Hematopoietic multipotent progenitor cell treated with erythropoietin and hydrocortisone succinate and interleukin-3 and kit ligand, for 6 days (in vitro differentiated cells): ENCODE data around the gene TRIM2.

Experiments used
- DNase-seq: peaks from one replicate; pipeline ENCODE4 v3.0.0-alpha.2; 2015

TRIM2 gene

DNA sequence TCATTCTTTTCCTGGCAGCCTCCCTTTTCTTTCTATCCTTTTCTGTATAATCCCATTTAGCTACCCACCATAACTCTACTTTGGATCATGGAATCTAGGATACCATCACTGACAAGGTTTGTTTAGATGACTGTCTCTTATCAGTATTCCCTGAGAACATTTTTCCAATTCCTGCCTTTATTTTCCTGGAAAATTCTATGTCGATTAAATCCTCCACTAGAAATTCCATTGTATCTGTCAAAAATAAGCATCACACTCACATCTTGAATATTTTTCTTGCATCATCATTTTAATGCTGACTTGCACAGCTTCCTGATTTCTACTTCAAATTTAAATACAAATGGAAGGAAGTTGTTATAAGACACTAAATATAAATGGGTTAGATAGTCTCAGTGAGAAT is 20.2 kb downstream of the TRIM2 start:
- DNase-seq = no peak

GRCh38 chr4:153227469-153228075 is 23.3 kb downstream of the TRIM2 start:
- no peak for DNase-seq

- no peak for DNase-seq
These were observed 24.4 kb downstream of the TRIM2 start for GRCh38 chr4:153228512-153229140.

DNA sequence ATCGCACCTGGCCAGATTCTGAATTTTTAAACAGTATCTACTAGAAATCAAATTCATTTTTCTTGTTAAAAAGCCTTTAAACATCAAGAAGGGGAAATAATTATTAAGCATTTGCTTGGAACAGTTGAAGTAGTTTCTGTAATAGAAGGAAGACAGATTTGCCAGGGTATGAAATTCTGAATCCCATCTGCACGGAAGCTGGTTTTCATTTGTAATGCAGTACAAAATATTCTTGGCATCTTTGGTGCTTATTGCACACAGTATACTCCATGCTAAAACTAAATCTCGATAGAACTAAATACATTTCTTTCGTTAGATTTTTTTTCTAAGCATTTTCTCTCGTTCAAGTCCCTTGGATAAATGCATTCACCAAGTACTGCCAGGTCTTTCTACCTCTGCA is 25.3 kb downstream of the TRIM2 start:
- DNase-seq = no peak

GRCh38 chr4:153232768-153233167 is 28.5 kb downstream of the TRIM2 start:
- peak; percentile 29 for DNase-seq

- DNase-seq = no peak
These were observed 29.6 kb downstream of the TRIM2 start for GRCh38 chr4:153233761-153234371.

DNA sequence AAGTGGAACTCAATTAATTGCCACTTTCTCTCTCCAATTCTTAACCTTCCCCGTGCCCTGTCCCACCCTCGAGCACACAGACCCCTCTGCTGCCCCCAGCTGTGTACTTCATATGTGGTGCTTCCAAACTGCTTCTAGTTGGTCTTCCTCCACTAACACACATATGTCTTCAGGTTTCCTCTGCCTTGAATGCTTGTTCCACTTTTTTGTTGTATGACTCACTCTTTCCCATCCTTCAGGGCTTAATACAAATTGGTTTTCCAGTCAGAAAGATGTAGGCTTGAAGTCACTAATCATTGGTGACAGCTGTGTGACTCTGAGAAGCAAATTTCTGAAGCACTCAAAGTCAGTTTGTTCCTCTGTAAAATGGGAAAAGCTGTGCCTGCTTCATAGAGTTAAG is 30.6 kb downstream of the TRIM2 start:
- no peak for DNase-seq

- no peak for DNase-seq
These were observed 34.1 kb downstream of the TRIM2 start for GRCh38 chr4:153238135-153238919.

DNA sequence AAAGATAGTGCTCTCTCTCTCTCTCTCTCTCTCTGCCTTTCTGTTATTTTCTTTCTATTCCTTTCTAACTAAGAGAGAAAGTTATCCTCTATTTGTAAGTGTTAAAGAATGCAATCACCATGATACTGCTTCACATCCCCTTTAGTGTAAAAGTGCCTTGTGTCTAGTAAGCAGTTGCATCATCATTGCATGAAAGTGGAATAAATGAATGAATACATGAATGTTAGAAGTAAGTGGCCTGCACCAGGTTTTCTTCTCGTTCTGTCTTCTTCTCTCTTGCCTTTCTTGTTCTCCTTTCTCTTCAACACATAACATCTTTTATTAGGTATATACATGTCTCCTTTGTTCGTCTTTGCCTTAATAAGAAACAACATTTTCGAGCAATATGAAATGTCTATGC is 35.2 kb downstream of the TRIM2 start:
- DNase-seq = no peak

DNA sequence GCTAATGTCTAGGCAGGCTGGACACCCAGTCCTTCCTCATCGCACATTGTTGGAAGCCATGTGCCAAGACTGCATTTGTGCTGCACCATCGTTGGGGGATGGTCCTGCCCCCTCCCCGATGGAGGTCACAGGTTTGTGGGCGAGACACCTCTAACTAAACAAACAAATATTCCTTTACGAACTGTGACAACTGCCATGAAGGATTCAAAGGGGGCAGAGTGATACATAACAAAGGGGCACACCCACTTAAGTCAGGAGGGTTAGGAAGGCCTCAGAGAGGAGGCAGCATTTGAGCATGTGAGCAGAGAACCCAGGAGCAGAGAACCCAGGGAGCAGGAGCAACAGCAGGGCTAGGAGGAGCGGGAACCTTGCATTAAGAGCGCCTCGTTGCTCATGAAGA is 37.1 kb downstream of the TRIM2 start:
- no peak for DNase-seq

GRCh38 chr4:153241970-153242838 is 38.0 kb downstream of the TRIM2 start:
- no peak for DNase-seq

DNA sequence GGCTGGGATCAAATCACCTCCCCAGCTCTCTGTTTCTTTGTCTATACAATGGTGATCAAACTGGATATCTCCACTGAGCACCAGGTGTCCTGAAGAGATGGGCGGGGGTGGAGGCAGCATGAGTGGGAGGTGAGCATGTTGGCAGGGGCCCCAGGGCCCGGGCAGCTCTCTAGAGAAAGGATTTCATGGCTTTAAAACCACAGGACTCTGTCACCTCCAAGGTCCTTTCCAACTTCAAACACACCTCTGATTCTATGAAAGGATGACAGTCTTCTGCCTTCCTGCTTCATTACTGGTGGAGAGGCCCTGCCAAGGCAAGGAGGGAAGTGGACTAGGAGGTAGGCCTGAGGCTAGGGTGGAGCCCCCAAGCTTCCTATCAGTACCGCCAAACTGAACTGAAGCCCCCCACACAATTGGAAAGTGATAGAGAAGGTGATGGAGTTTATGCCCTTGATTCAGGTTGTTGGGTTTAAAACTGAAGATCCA is 38.6 kb downstream of the TRIM2 start:
- no peak for DNase-seq

- DNase-seq = no peak
These were observed 39.2 kb downstream of the TRIM2 start for GRCh38 chr4:153243468-153243867.

GRCh38 chr4:153244969-153245368 is 40.7 kb downstream of the TRIM2 start:
- DNase-seq = no peak

DNA sequence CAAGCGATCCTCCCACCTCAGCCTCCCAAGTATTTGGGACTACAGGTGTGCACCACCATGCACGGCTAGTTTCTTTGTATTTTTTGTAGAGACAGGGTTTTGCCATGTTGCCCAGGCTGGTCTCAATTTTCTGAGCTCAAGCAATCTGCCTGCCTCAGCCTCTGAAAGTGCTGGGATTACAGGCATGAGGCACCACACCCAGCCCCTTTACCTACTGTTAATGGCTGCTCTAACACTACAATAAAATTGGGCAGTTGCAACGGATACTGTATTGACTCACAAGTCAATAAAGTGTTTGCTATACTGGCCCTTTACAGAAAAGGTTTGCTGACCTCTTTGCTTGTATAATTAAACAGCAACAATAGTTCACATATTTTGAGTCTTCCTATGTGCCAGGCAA is 41.5 kb downstream of the TRIM2 start:
- no peak for DNase-seq

DNA sequence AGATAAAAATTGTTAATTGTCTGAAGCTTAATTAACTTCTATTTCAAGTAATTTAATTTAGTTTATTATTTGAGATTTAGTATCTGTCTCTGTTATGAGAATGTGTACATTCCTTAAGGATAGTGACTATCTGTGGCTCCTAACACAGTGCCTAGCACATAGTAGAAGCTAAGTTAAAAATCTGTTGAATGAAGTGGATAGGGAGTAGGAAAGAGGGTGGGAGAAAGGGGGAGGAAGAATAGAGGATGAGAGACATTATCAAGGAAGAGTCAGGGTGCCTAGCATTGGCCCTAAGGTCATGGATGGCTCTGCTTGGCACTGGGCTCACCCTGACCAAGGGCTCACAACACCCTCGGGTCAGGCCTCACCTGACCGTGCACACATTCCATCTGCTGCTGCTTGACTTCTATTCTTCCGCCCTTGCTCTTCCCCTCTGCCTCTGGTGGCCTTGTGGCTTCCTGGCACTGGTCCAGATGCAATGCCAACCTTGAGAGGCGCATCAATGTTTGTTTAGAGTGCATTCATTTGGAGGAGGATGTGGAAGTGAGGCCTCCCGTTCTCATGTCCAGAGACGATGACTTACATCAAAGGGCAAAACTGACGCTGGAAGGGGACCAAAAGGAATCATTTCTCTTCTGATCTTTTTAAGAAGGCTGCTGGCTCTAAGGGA is 42.3 kb downstream of the TRIM2 start:
- no peak for DNase-seq

GRCh38 chr4:153247116-153247490 is 42.9 kb downstream of the TRIM2 start:
- DNase-seq = no peak

GRCh38 chr4:153248641-153249198 is 44.5 kb downstream of the TRIM2 start:
- no peak for DNase-seq

GRCh38 chr4:153249199-153250041 is 45.2 kb downstream of the TRIM2 start:
- DNase-seq = peak; percentile 83

DNA sequence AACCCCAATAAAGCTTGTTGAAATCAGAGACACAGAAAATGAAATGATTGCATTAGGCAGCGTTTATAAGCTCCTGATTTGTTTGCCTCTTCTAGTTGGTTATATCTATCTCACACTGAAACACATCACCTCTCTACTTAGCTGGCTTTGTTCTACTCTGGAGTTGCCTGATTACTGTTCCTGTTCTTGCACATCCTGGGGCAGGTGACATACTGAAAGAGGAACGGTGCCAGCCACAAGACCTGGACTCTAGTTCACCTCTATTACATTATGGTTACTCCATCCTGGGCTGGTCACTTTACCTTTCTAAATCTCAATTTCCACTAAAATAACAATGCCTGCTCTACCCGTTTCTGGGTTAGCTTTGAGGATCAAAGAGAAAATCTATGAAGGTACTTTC is 47.9 kb downstream of the TRIM2 start:
- no peak for DNase-seq

DNA sequence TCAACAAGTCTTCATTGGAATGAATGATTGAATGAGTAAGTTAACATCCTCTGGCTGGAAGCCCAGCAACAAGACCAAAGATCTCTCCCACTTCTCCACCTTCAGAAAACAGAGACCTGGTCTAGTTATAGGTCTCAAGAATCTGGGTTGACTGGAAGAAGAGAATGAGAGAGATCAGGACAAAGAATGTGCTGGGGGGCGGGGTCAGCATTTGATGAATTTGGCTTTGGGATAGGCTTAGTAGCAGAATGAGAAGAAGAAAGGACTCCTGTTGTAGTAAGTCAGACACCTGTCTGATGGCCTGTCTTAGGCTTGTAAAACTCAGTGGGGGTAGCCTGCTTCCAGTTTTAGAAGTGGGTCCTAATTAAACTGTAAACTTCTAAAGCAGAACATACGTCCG is 51.0 kb downstream of the TRIM2 start:
- DNase-seq = no peak
